HFF-Myc (cell line): ENCODE measurements around the gene SIAH2.

Source experiments
- DNase-seq: peaks from one replicate; pipeline ENCODE4 v3.0.0-alpha.2; 2011; ENCODE audit warnings: low read depth; ENCODE audit errors: extremely low read depth
- H3K4me3 ChIP-seq: replicated peaks from 2 replicates; pipeline ENCODE4 v1.5.1; 2011; ENCODE audit warnings: low read depth, mild to moderate bottlenecking, control low read depth, low read length
- CTCF ChIP-seq: IDR thresholded peaks from 2 replicates; pipeline ENCODE4 v1.5.1; 2012; ENCODE audit warnings: mild to moderate bottlenecking, low read depth, low read length, control low read depth; ENCODE audit errors: missing control alignments

SIAH2 gene

GRCh38 chr3:150778793-150779401, 15.9 kb upstream of the SIAH2 start:
- H3K4me3 ChIP-seq: no peak overlapping the region
- no peak for TF ChIP-seq CTCF
- DNase-seq: no peak

GRCh38 chr3:150775001-150775599, 12.1 kb upstream of the SIAH2 start:
- no peak for TF ChIP-seq CTCF
- no peak overlapping the region for H3K4me3 ChIP-seq
- no peak for DNase-seq

GRCh38 chr3:150773616-150774192, 10.7 kb upstream of the SIAH2 start:
- H3K4me3 ChIP-seq: no peak overlapping the region
- TF ChIP-seq CTCF: no peak
- DNase-seq: no peak

- no peak for DNase-seq
- H3K4me3 ChIP-seq: no peak overlapping the region
- TF ChIP-seq CTCF: no peak
Observed at GRCh38 chr3:150771600-150771999, 8.6 kb upstream of the SIAH2 start.

GRCh38 chr3:150770681-150771080, 7.7 kb upstream of the SIAH2 start:
- TF ChIP-seq CTCF: no peak
- no peak for DNase-seq
- no peak overlapping the region for H3K4me3 ChIP-seq

GRCh38 chr3:150766742-150767141, 3.8 kb upstream of the SIAH2 start:
- H3K4me3 ChIP-seq: no peak overlapping the region
- no peak for TF ChIP-seq CTCF

More at GRCh38 chr3:150766742-150767141, 3.8 kb upstream of the SIAH2 start:
- DNase-seq: no peak
